SU-DHL-6 (cell line): ENCODE data around the gene SLC33A1.

ENCODE experiments used
- H2AFZ ChIP-seq: fragments of 200-600 bp; sonication (generic); 2 replicates; pipeline ENCODE4 v1.6.1; 2014; ENCODE audit warnings: low read depth, mild to moderate bottlenecking, moderate library complexity, mixed read lengths, antibody characterized with exemption, low read length; ENCODE audit not compliant: severe bottlenecking
- H3F3A ChIP-seq: fragments of 200-600 bp; shearing (Covaris generic); 2 replicates; pipeline ENCODE4 v1.6.0; 2016; ENCODE audit warnings: antibody characterized with exemption, mild to moderate bottlenecking; ENCODE audit not compliant: insufficient read depth
- H3K27ac ChIP-seq: fragments of 200-600 bp; sonication (generic); 2 replicates; pipeline ENCODE4 v1.5.1; 2016; ENCODE audit warnings: low read depth, mild to moderate bottlenecking, low read length, moderate library complexity, mixed read lengths
- H3K27me3 ChIP-seq: fragments of 200-600 bp; sonication (generic), shearing (Covaris generic); 2 replicates; pipeline ENCODE4 v1.6.0; 2014; ENCODE audit warnings: mild to moderate bottlenecking, low read length
- H3K36me3 ChIP-seq: fragments of 200-600 bp; sonication (generic); 2 replicates; pipeline ENCODE4 v1.6.1; 2014; ENCODE audit warnings: mild to moderate bottlenecking, low read length, mixed read lengths
- H3K4me2 ChIP-seq: fragments of 300-600, 200-600 bp; shearing (Covaris generic), sonication (generic); 2 replicates; pipeline ENCODE4 v1.6.0; 2014; ENCODE audit warnings: low read length, low read depth, mild to moderate bottlenecking; ENCODE audit not compliant: poor library complexity, severe bottlenecking
- H3K4me3 ChIP-seq: fragments of 200-600 bp; sonication (generic); 2 replicates; pipeline ENCODE4 v1.5.1; 2014; ENCODE audit warnings: antibody characterized with exemption, low read length, mild to moderate bottlenecking, mixed read lengths; ENCODE audit not compliant: insufficient read depth, poor library complexity, severe bottlenecking
- H3K79me2 ChIP-seq: fragments of 200-600 bp; sonication (generic); 2 replicates; pipeline ENCODE4 v1.6.1; 2014; ENCODE audit warnings: mild to moderate bottlenecking, low read length, moderate library complexity; ENCODE audit not compliant: insufficient read depth
- H3K9ac ChIP-seq: fragments of 200-600 bp; sonication (generic); 2 replicates; pipeline ENCODE4 v1.7.0; 2014; ENCODE audit warnings: mild to moderate bottlenecking, low read length
- H3K9me2 ChIP-seq: fragments of 200-600 bp; sonication (generic); replicated peaks from 2 replicates; pipeline ENCODE4 v1.6.1; 2014; ENCODE audit warnings: low read length; ENCODE audit not compliant: insufficient read depth
- H3K9me3 ChIP-seq: fragments of 200-600 bp; sonication (generic); 2 replicates; pipeline ENCODE4 v1.6.1; 2014; ENCODE audit warnings: low read length, mixed read lengths; ENCODE audit not compliant: insufficient read depth
- H4K20me1 ChIP-seq: fragments of 200-600 bp; sonication (generic); 2 replicates; pipeline ENCODE4 v1.6.1; 2014; ENCODE audit warnings: low read depth, mild to moderate bottlenecking, antibody characterized with exemption, low read length, moderate library complexity, mixed read lengths
- EZH2phosphoT487 ChIP-seq: fragments of 200-600 bp; sonication (generic), shearing (Covaris generic); conservative IDR thresholded peaks from 2 replicates; pipeline ENCODE4 v1.6.1; 2018; ENCODE audit warnings: mild to moderate bottlenecking, antibody characterized with exemption, low read length, moderate library complexity, mixed read lengths
- TF ChIP-seq, protein P1 (sequence below): fragments of 200-600 bp; sonication (generic); IDR thresholded peaks from one replicate; pipeline ENCODE4 v1.5.1; 2017; ENCODE audit warnings: antibody characterized with exemption, mild to moderate bottlenecking, low read length, moderate library complexity; ENCODE audit not compliant: insufficient read depth, poor library complexity, severe bottlenecking

The SLC33A1 gene

DNA sequence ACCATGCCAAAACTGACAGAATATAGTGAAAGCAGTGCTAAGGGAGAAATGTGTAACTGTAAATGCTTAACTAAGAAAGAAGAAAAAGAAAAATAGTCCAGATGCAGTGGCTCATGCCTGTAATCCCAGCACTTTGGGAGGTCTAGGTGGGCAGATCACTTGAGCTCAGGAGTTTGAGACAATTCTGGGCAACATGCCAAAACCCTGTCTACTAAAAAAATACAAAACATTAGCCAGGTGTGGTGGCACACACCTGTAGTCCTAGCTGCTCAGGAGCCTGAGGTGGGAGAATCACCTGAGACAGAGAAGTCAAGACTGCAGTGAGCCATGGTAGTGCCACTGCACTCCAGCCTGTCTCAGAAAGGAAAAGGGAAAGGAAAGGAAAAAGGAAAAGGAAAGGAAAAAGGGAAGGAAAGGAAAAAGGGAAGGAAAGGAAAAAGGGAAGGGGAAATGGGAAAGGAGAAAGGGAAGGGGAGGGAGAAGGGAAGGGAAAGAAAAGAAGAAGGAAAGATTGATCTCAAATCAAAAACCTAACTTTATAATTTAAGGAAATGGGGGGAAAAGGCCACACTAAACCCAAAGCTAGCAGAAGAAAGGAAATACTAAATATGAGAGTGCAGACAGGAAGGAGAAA lies 68.4 kb downstream of the SLC33A1 start:
- H3K9me2 ChIP-seq = no peaks in the 10 kb centered on the region
- H3K27ac ChIP-seq = no peak overlapping the region
- no peaks in the 10 kb centered on the region for H3K27me3 ChIP-seq
- H3K4me2 ChIP-seq = no peak overlapping the region
- H2AFZ ChIP-seq = no peak overlapping the region
- H3K4me3 ChIP-seq = no peak overlapping the region
- H3F3A ChIP-seq = no peaks in the 10 kb centered on the region
- H3K9ac ChIP-seq = no peak overlapping the region
- 0 out of 2 replicates have a peak, but pooled peaks cover 4% of the 10 kb centered on the region for H3K9me3 ChIP-seq
- H4K20me1 ChIP-seq = no peaks in the 10 kb centered on the region
- H3K79me2 ChIP-seq = no peaks in the 10 kb centered on the region
- TF ChIP-seq EZH2phosphoT487 = no peak
- TF ChIP-seq, protein P1, sequence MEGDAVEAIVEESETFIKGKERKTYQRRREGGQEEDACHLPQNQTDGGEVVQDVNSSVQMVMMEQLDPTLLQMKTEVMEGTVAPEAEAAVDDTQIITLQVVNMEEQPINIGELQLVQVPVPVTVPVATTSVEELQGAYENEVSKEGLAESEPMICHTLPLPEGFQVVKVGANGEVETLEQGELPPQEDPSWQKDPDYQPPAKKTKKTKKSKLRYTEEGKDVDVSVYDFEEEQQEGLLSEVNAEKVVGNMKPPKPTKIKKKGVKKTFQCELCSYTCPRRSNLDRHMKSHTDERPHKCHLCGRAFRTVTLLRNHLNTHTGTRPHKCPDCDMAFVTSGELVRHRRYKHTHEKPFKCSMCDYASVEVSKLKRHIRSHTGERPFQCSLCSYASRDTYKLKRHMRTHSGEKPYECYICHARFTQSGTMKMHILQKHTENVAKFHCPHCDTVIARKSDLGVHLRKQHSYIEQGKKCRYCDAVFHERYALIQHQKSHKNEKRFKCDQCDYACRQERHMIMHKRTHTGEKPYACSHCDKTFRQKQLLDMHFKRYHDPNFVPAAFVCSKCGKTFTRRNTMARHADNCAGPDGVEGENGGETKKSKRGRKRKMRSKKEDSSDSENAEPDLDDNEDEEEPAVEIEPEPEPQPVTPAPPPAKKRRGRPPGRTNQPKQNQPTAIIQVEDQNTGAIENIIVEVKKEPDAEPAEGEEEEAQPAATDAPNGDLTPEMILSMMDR = no peak
- no peaks in the 10 kb centered on the region for H3K36me3 ChIP-seq

DNA sequence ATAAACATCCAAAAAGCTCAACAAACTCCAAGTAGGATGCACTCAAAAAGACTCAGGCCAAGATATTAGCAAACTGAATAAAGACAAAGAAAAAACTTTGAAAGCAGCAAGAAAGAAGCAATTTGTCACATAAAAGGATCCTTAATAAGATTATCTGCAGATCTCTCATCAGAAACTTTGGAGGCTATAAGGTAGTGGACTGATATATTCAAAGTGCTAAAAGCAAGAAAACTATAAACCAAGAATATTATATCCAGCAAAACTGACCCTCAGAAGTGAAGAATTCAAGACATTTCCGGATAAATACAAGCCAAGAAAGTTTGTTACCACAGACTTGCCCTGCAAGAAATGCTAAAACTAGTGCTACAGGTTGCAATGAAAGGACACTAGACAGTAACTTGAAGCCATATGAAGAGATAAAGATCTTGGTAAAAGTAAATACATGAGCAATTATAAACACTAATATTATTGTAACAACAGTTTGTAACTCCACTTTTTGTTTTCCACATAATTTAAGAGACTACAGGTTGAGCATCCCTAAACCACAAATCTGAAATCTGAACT lies 71.8 kb downstream of the SLC33A1 start:
- Histone ChIP-seq H3K9me2 (no peaks in the 10 kb centered on the region), H3K27me3 (no peaks in the 10 kb centered on the region), H3K9me3 (0 out of 2 replicates have a peak, but pooled peaks cover 4% of the 10 kb centered on the region), H3K4me2 (no peak overlapping the region), H3K36me3 (no peaks in the 10 kb centered on the region), H4K20me1 (no peaks in the 10 kb centered on the region), H3K9ac (no peak overlapping the region), H3K4me3 (no peak overlapping the region), H3F3A (no peaks in the 10 kb centered on the region), H2AFZ (no peak overlapping the region), H3K27ac (no peak overlapping the region), H3K79me2 (no peaks in the 10 kb centered on the region)
- TF ChIP-seq EZH2phosphoT487 = no peak
- TF ChIP-seq, protein P1 = no peak

DNA sequence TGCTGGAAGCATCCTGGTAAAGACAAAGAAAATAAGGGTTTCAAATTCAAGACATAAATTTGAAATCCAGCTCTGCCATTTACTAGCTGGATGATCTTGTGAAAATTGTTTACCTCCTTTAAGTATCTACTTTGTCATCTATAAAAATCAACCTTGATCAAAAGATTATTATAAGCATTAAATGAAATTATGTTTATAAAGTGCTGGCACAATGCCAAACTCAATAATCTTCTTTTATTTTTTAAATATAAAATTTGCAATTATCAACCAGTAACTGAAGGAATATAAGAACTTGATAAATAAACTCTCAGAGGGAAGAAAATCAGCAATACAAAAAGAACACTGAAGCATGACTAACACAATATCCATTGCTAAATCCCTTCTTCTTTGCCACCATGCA lies 73.9 kb downstream of the SLC33A1 start:
- Histone ChIP-seq H3K27me3 (no peaks in the 10 kb centered on the region), H2AFZ (no peak overlapping the region), H3K27ac (no peak overlapping the region), H3K9me3 (0 out of 2 replicates have a peak, but pooled peaks cover 4% of the 10 kb centered on the region), H3K4me3 (no peak overlapping the region), H3K4me2 (no peak overlapping the region), H3K36me3 (no peaks in the 10 kb centered on the region), H3F3A (no peaks in the 10 kb centered on the region), H3K79me2 (no peaks in the 10 kb centered on the region), H3K9me2 (no peaks in the 10 kb centered on the region), H4K20me1 (no peaks in the 10 kb centered on the region), H3K9ac (no peak overlapping the region)
- TF ChIP-seq EZH2phosphoT487 = no peak
- TF ChIP-seq, protein P1 = no peak
